ENCODE results near the gene EIF2S3B. TPM values are rescaled to one million over a fixed set of nuclear protein-coding genes. Genes with fewer than 3 reads are reported as not detected.
"Not testable (repeated sequence)": the region's sequence is repeated elsewhere in the genome, so short reads cannot be mapped to it uniquely, and the experiment has no call there.

The EIF2S3B gene
- 1.3 and 1.5 TPM in 2 replicates for polyA plus RNA-seq (2011; rRNA removed)
- polyA minus RNA-seq (2011; rRNA and poly(A)+ RNA removed): 0.30 and 0.60 TPM in 2 replicates

DNA sequence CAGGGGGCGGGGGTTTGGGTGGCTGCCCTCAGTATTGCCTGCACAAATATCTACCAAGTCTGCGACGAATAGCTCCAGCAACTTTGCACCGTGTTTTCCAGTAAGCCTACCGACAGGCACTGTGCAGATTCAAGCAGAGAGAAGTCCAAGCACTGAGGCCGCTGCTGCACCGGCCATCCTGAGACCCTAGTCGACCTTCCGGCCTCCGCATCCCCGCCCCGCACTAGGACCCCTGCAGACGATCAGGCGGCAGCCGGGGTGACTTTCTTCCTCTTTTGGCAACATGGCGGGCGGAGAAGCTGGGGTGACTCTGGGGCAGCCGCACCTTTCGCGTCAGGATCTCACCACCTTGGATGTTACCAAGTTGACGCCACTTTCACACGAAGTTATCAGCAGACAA lies at the start of gene EIF2S3B:
Gene EIF2S3B, plus strand, starts transcription at position 271 of the 400 bp plus-strand sequence. Its CDS starts 13 bp downstream, at position 284.
- Histone ChIP-seq H3K4me3 (ENCODE audit: low read depth, low read length) (no peak within 1 kb of the TSS), H3K9me3 (ENCODE audit: control insufficient read depth, insufficient read depth, low read length) (no peaks in the 10 kb centered on the region), H3K27ac (ENCODE audit: low read depth, low read length) (no peak within 1 kb of the TSS), H3K27me3 (ENCODE audit: control insufficient read depth, insufficient read depth, low read length) (no peaks in the 10 kb centered on the region)
- ChIA-PET POLR2A (no interaction called here), CTCF (no interaction called here)
- DNase-seq (ENCODE audit: low read depth, low spot score): no peak
- TF ChIP-seq, protein P1, sequence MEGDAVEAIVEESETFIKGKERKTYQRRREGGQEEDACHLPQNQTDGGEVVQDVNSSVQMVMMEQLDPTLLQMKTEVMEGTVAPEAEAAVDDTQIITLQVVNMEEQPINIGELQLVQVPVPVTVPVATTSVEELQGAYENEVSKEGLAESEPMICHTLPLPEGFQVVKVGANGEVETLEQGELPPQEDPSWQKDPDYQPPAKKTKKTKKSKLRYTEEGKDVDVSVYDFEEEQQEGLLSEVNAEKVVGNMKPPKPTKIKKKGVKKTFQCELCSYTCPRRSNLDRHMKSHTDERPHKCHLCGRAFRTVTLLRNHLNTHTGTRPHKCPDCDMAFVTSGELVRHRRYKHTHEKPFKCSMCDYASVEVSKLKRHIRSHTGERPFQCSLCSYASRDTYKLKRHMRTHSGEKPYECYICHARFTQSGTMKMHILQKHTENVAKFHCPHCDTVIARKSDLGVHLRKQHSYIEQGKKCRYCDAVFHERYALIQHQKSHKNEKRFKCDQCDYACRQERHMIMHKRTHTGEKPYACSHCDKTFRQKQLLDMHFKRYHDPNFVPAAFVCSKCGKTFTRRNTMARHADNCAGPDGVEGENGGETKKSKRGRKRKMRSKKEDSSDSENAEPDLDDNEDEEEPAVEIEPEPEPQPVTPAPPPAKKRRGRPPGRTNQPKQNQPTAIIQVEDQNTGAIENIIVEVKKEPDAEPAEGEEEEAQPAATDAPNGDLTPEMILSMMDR (IDR thresholded peaks at IDR 0.05; ENCODE audit: low read depth, low read length): no peak

DNA sequence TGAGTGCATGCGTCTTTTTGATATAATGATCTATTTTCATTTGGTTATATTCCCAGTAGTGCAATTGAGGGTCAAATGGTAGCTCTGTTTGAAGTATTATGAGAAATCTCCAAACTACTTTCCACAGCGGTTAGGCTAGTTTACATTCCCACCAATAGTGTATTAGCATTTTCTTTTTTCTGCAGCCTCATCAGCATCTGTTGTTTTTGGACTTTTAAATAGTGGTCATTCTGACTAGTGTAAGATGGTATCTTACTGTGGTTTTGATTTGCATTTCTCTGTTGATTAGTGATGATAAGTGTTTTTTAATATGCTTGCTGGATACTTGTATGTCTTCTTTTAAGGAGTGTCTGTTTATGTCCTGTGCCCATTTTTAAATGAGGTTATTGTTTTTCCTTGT lies 48.8 kb upstream of the EIF2S3B start:
- DNase-seq (ENCODE audit: low read depth, low spot score): no peak
- CTCF ChIA-PET: no interaction called here

DNA sequence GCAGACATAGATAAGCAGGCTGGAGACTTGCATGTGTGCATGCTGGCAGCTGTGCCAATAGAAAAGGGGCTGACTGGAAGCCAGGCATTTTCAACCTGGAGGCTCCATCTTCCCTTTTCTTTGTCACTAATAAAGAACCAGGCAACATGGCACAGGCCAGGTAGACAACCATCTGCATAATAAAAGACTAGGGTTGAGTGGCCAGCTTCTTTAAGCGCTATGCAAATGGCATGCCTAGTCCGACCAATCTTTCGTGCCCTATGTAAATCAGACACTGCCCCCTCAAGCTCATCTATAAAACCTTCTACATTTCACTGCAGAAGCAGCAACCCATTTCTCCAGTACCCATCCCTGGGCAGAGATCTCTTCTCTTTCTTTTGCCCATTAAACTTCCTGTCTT lies 47.9 kb upstream of the EIF2S3B start:
- ChIA-PET CTCF (no interaction called here), POLR2A (no interaction called here)
- no peaks in the 10 kb centered on the region for H3K27me3 ChIP-seq (ENCODE audit: control insufficient read depth, insufficient read depth, low read length)
- DNase-seq (ENCODE audit: low read depth, low spot score): no peak
- no peak overlapping the region for H3K4me3 ChIP-seq (ENCODE audit: low read depth, low read length)
- TF ChIP-seq, protein P1 (IDR thresholded peaks at IDR 0.05; ENCODE audit: low read depth, low read length): no peak
- no peaks in the 10 kb centered on the region for H3K9me3 ChIP-seq (ENCODE audit: control insufficient read depth, insufficient read depth, low read length)
- no peak overlapping the region for H3K27ac ChIP-seq (ENCODE audit: low read depth, low read length)

More for the DNA sequence above, 48.8 kb upstream of the EIF2S3B start:
- H3K4me3 ChIP-seq (ENCODE audit: low read depth, low read length): no peak overlapping the region
- no peaks in the 10 kb centered on the region for H3K27me3 ChIP-seq (ENCODE audit: control insufficient read depth, insufficient read depth, low read length)
- H3K9me3 ChIP-seq (ENCODE audit: control insufficient read depth, insufficient read depth, low read length): no peaks in the 10 kb centered on the region
- H3K27ac ChIP-seq (ENCODE audit: low read depth, low read length): no peak overlapping the region
- TF ChIP-seq, protein P1 (IDR thresholded peaks at IDR 0.05; ENCODE audit: low read depth, low read length): no peak
- POLR2A ChIA-PET: no interaction called here

DNA sequence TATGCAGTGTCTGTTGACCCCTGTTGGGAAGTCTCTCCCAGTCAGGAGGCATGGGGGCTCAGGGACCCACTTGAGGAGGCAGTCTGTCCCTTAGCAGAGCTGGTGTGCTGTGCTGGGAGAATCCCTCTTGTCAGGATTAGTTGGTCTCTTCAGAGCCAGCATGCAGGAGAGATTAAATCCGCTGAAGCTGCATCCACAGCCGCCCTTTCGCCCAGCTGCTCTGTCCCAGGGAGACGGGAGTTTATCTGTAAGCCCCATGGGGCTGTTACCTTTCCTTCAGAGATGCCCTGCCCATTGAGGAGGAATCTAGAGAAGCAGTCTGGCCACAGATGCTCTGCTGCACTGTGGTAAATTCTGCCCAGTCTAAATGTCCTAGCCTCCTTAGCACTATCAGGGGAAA lies 39.4 kb upstream of the EIF2S3B start:
- H3K4me3 ChIP-seq (ENCODE audit: low read depth, low read length): no peak overlapping the region
- no peak overlapping the region for H3K27ac ChIP-seq (ENCODE audit: low read depth, low read length)
- DNase-seq (ENCODE audit: low read depth, low spot score): no peak
- POLR2A ChIA-PET: no interaction called here
- TF ChIP-seq, protein P1 (IDR thresholded peaks at IDR 0.05; ENCODE audit: low read depth, low read length): no peak
- H3K9me3 ChIP-seq (ENCODE audit: control insufficient read depth, insufficient read depth, low read length): no peaks in the 10 kb centered on the region
- H3K27me3 ChIP-seq (ENCODE audit: control insufficient read depth, insufficient read depth, low read length): no peaks in the 10 kb centered on the region
- CTCF ChIA-PET: no interaction called here

DNA sequence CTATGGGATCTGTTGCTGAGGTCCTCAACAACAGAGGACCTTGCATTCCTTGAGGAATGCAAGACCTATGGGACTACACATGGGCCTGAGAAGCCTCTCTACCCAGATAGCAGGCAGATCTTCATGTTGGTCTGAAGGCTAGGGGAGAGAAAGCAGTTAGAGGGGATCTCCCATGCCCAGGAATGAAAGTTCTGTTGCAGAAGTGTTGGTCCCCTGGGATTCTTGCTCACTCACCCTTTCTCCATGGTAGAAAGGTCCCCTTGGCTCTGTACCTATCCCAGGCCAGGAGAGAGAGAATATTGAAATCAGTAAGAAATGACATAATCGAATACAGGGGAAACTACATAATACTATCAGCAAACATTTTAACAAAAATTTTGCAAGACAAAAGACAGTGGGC lies 36.0 kb upstream of the EIF2S3B start:
- H3K4me3 ChIP-seq (ENCODE audit: low read depth, low read length): no peak overlapping the region
- POLR2A ChIA-PET: no interaction called here
- no peak for DNase-seq (ENCODE audit: low read depth, low spot score)
- no peaks in the 10 kb centered on the region for H3K9me3 ChIP-seq (ENCODE audit: control insufficient read depth, insufficient read depth, low read length)
- TF ChIP-seq, protein P1 (IDR thresholded peaks at IDR 0.05; ENCODE audit: low read depth, low read length): no peak
- H3K27ac ChIP-seq (ENCODE audit: low read depth, low read length): no peak overlapping the region
- CTCF ChIA-PET: no interaction called here
- no peaks in the 10 kb centered on the region for H3K27me3 ChIP-seq (ENCODE audit: control insufficient read depth, insufficient read depth, low read length)

DNA sequence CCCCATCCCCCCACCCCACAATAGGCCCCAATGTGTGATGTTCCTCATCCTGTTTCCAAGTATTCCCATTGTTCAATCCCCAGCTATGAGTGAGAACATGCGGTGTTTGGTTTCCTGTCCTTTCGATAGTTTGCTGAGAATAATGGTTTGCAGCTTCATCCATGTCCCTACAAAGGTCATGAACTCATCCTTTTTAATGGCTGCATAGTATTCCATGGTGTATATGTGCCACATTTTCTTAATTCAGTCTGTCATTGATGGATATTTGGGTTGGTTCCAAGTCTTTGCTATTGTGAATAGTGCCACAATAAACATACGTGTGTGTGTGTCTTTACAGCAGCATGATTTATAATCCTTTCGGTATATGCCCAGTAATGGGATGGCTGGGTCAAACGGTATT lies 32.9 kb upstream of the EIF2S3B start:
- H3K9me3 ChIP-seq (ENCODE audit: control insufficient read depth, insufficient read depth, low read length); H3K27ac ChIP-seq (ENCODE audit: low read depth, low read length); POLR2A ChIA-PET; H3K4me3 ChIP-seq (ENCODE audit: low read depth, low read length); H3K27me3 ChIP-seq (ENCODE audit: control insufficient read depth, insufficient read depth, low read length); CTCF ChIA-PET; DNase-seq (ENCODE audit: low read depth, low spot score): not testable (repeated sequence)

DNA sequence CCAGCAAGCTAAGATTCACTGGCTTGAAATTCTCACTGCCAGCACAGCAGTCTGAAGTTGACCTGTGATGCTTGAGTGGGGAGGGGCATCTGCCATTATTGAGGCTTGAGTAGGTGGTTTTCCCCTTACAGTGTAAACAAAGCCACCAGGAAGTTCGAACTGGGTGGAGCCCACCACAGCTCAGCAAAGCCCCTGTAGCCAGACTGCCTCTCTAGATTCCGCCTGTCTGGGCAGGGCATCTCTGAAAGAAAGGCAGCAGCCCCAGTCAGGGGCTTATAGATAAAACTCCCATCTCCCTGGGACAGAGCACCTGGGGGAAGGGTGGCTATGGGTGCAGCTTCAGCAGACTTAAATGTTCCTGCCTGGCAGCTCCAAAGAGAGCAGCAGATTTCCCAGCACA lies 23.8 kb upstream of the EIF2S3B start:
- H3K27ac ChIP-seq (ENCODE audit: low read depth, low read length); CTCF ChIA-PET; POLR2A ChIA-PET; DNase-seq (ENCODE audit: low read depth, low spot score); H3K27me3 ChIP-seq (ENCODE audit: control insufficient read depth, insufficient read depth, low read length); H3K4me3 ChIP-seq (ENCODE audit: low read depth, low read length); H3K9me3 ChIP-seq (ENCODE audit: control insufficient read depth, insufficient read depth, low read length): not testable (repeated sequence)

DNA sequence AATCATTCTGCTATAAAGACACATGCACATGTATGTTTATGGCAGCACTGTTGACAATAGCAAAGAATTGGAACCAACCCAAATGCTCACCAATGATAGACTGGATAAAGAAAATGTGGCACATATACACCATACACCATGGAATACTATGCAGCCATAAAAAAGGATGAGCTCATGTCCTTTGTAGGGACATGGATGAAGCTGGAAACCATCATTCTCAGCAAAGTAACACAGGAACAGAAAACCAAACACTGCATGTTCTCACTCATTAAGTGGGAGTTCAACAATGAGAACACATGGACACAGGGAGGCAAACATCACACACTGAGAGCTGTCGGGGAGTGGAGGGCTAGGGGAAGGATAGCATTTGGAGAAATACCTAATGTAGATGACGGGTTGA lies 18.4 kb upstream of the EIF2S3B start:
- H3K4me3 ChIP-seq (ENCODE audit: low read depth, low read length); CTCF ChIA-PET; H3K27ac ChIP-seq (ENCODE audit: low read depth, low read length); H3K9me3 ChIP-seq (ENCODE audit: control insufficient read depth, insufficient read depth, low read length); POLR2A ChIA-PET; DNase-seq (ENCODE audit: low read depth, low spot score); H3K27me3 ChIP-seq (ENCODE audit: control insufficient read depth, insufficient read depth, low read length): not testable (repeated sequence)
